Activated T-cell treated with anti-CD3 and anti-CD28 coated beads, Interleukin-2, amount 50 U/mL, for 72 hours (primary cell): Measurements from ENCODE around the gene EFCAB10. TPM values are rescaled to one million over a fixed set of nuclear protein-coding genes. Genes with fewer than 3 reads are reported as not detected.
"Not testable (repeated sequence)": the region's sequence is repeated elsewhere in the genome, so short reads cannot be mapped to it uniquely, and the experiment has no call there.

Experiments used
- ATAC-seq, 2 donors: fragments of 150-1000 bp; cut with Tn5 transposase; replicated peaks in 1 of 2; 2 replicates each; pipeline ENCODE4 v1.10.0; 2021; ENCODE audit warnings: moderate library complexity in 2 of 2, mild to moderate bottlenecking in 1 of 2
- DNase-seq, 2 donors: peaks; one replicate each; pipeline ENCODE4 v3.0.0; 2021 to 2022; ENCODE audit warnings: mixed read lengths in 1 of 2
- H3K27ac Mint-ChIP-seq: one replicate; pipeline ENCODE4 v1.8.0; 2022; ENCODE audit warnings: mild to moderate bottlenecking, moderate library complexity, mixed read lengths
- H3K27me3 Mint-ChIP-seq: one replicate; pipeline ENCODE4 v1.8.0; 2022; ENCODE audit warnings: low read depth, mixed read lengths
- H3K36me3 Mint-ChIP-seq, 2 donors: one replicate each; pipeline ENCODE4 v1.8.0; 2022; ENCODE audit warnings: mixed read lengths in 2 of 2, mild to moderate bottlenecking in 1 of 2; ENCODE audit not compliant: insufficient read depth in 2 of 2
- H3K4me1 Mint-ChIP-seq: one replicate; pipeline ENCODE4 v1.8.0; 2022; ENCODE audit warnings: low read depth, mixed read lengths
- H3K4me3 Mint-ChIP-seq, 2 donors: one replicate each; pipeline ENCODE4 v1.8.0; 2022; ENCODE audit warnings: mild to moderate bottlenecking in 2 of 2, mixed read lengths in 2 of 2, moderate library complexity in 2 of 2
- H3K9me3 Mint-ChIP-seq, 2 donors: one replicate each; pipeline ENCODE4 v1.8.0; 2022; ENCODE audit warnings: mixed read lengths in 2 of 2
- total RNA-seq, 2 donors: library from RNA; stranded (reverse); gene quantifications; one replicate each; pipeline ENCODE4 v1.2.3, GENCODE V29; 2022

EFCAB10 gene
- total RNA-seq, 2 donors from 2014 or later: not detected

- peaks cover 3 to 4% of the 10 kb centered on the region in 2 donors for H3K36me3 Mint-ChIP-seq
- H3K9me3 Mint-ChIP-seq: no peaks in the 10 kb centered on the region
- DNase-seq (no peak), ATAC-seq (no peak)
- peak overlapping the region; percentile 63 for H3K27ac Mint-ChIP-seq
- H3K27me3 Mint-ChIP-seq: no peaks in the 10 kb centered on the region
- peak overlapping the region; percentile 65 to 72 for H3K4me3 Mint-ChIP-seq
- peaks cover 37% of the 10 kb centered on the region for H3K4me1 Mint-ChIP-seq
Observed at GRCh38 chr7:105519353-105519752, 61.9 kb downstream of the EFCAB10 start.

- H3K36me3 Mint-ChIP-seq, ATAC-seq, H3K9me3 Mint-ChIP-seq, H3K4me3 Mint-ChIP-seq, H3K27me3 Mint-ChIP-seq, H3K27ac Mint-ChIP-seq, DNase-seq: not testable (repeated sequence)
- peaks cover 53% of the 10 kb centered on the region for H3K4me1 Mint-ChIP-seq
Observed at GRCh38 chr7:105515610-105516009, 65.7 kb downstream of the EFCAB10 start.

Other genes starting within 250 kb of the EFCAB10 start
- 10 to 100 TPM; 45.4 to 51.0 TPM for gene SRPK2, start 192.6 kb downstream of the EFCAB10 start, total RNA-seq
- gene PUS7, start 59.2 kb downstream of the EFCAB10 start, total RNA-seq: 10 to 100 TPM; 14.4 to 14.5 TPM
- gene RINT1, start 49.3 kb downstream of the EFCAB10 start, total RNA-seq: 10 to 100 TPM; 29.8 to 30.0 TPM